ENCODE data around the gene DDIAS. TPM values are rescaled to one million over a fixed set of nuclear protein-coding genes. Genes with fewer than 3 reads are reported as not detected.

The DDIAS gene
- total RNA-seq, 3 donors from 2014 or later: 0.87 to 4.4 (median 1.2) TPM

DNA sequence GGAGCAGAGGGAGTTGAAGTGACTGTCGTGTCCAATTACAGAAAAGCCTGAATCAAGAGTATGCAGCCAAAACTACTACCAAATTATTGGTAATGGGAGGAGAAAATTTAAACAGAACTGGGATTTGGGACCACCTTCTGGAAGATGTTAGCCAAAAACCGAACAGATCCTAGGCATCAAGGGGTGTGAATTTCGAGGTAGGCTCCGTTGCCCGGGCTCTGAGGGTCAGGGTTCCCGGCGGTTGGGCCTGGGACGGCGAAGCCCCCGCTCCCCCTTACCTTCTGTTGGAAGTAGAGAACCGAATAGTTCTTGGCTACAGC, 1.6 kb upstream of the DDIAS start:
- H3K4me3 ChIP-seq: peak overlapping the region; percentile 27
- intact Hi-C loops (cut with DNase I, micrococcal nuclease): loop anchor here (10.0 kb wide), 3 partner anchors 175 to 345 kb away; partner anchors contain the start of gene RAB30 (in 1 of the 2)

DNA sequence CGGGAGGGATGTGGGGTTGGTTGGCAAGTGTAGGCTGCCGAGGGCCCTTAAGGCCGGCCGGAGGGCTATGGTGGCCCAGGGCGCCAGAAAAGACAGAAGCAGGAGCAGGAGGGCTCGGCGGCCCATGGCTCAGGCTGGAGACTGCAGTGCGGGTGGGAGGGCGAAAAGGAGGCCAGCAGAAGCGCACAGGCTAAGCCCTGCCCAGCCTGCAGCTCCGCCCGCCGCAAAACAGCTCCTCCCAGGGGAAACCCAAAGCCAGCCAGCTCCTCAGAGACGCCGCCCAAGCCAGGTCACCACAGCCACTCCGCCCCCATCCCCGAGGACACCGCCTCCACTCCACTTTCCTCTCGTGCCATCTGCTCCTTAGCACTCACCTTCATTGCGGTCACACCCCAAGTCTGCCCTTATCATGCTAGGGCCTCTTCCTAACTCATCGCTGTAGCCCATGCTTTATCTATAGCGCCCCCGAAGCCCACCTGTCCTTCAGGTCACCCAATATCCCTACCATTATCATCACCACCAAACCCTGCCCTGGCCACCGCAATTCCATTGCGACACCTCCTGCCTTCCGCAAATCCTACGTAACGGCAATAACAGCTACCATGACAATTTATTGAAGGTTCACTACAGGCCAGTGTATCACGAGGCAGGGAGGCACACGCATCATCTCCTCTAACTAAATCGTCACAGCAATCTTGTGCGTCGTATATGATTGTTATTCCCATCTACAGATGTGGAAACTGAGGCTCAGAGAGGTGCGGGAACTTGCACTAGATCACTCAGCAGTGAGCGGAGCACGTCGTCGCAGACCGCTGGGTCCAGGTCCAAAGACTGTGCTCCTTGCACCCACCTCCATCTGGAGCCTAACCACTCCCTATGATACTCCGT, 1.0 kb upstream of the DDIAS start, which contains the start of gene PRCP:
Gene PRCP (minus strand): TSS at position 154 of the 888 bp plus-strand sequence. CDS start 28 bp downstream, at position 126.
- Histone ChIP-seq H3K9me3 (no peaks in the 10 kb centered on the region), H3K4me1 (ENCODE audit: low read depth) (peaks cover 5% of the 10 kb centered on the region), H3K36me3 (ENCODE audit: low read depth) (no peaks in the 10 kb centered on the region), H3K4me3 (peak within 1 kb of the TSS; percentile 27)
- DNase-seq (peak; percentile 97 to 98 (median 98)), ATAC-seq (peak; percentile 92)
- TF ChIP-seq, protein P1, sequence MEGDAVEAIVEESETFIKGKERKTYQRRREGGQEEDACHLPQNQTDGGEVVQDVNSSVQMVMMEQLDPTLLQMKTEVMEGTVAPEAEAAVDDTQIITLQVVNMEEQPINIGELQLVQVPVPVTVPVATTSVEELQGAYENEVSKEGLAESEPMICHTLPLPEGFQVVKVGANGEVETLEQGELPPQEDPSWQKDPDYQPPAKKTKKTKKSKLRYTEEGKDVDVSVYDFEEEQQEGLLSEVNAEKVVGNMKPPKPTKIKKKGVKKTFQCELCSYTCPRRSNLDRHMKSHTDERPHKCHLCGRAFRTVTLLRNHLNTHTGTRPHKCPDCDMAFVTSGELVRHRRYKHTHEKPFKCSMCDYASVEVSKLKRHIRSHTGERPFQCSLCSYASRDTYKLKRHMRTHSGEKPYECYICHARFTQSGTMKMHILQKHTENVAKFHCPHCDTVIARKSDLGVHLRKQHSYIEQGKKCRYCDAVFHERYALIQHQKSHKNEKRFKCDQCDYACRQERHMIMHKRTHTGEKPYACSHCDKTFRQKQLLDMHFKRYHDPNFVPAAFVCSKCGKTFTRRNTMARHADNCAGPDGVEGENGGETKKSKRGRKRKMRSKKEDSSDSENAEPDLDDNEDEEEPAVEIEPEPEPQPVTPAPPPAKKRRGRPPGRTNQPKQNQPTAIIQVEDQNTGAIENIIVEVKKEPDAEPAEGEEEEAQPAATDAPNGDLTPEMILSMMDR (IDR thresholded peaks at IDR 0.05): no peak
- intact Hi-C loops (cut with DNase I, micrococcal nuclease): loop anchor here (10.0 kb wide), 3 partner anchors 174 to 344 kb away; partner anchors contain the start of gene RAB30 (in 1 of the 2)

More for the DNA sequence above, 1.6 kb upstream of the DDIAS start:
- ATAC-seq (no peak), DNase-seq (no peak)
- Histone ChIP-seq H3K36me3 (ENCODE audit: low read depth) (no peaks in the 10 kb centered on the region), H3K9me3 (no peaks in the 10 kb centered on the region), H3K4me1 (ENCODE audit: low read depth) (peaks cover 5% of the 10 kb centered on the region)
- TF ChIP-seq, protein P1 (IDR thresholded peaks at IDR 0.05): no peak

DNA sequence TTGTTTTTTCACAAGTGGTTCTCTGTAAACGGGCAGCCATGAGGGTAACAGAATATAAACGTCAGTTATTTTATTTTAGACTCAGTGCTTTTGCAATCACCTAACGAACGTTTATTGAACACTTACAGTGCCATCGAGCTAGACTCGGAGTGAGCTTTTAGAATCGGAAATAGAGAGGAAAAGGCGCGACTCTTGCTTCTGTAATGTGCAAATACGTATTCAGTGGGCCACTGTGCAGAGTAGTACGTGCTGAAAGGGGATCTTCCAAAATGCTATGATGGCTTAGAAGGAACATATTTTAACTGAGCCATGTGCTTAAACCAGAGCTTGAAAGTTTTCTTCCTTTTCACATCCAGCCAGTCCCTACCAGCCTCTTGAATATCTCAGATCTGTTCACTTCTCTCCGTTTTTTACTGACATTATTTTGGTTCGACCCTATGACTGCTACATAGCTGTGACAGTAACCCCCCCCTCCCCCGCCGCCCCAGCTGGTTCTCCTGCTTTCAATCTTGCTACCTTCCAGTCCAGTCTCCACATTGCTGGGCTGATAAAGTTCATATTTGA, 468 bp downstream of the DDIAS start:
- ATAC-seq (no peak), DNase-seq (no peak)
- Histone ChIP-seq H3K36me3 (ENCODE audit: low read depth) (no peaks in the 10 kb centered on the region), H3K9me3 (no peaks in the 10 kb centered on the region), H3K4me3 (peak overlapping the region; percentile 27), H3K4me1 (ENCODE audit: low read depth) (peaks cover 5% of the 10 kb centered on the region)
- intact Hi-C loops (cut with DNase I, micrococcal nuclease): loop anchor here (10.0 kb wide), 3 partner anchors 173 to 343 kb away; partner anchors contain the start of gene RAB30 (in 1 of the 2)
- TF ChIP-seq, protein P1 (IDR thresholded peaks at IDR 0.05): no peak

DNA sequence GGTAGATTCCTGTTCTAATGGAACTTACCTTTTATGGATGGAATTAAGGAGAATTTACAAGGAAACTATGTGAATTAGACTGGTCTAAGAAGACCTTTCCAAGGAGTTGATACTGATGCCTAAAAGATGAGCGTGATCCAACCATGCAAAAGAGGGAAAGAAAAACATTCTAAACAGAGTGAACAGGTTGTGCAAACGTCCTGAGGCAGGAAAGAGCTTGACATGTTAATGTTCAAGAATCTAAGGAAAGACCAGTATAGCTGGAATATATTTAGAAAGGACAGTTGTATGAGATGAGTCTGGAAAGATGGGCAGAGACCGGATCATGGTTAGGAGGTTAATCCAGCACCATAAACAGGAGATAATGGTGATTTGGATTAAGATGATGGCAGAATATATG, 1.3 kb downstream of the DDIAS start:
- DNase-seq: no peak
- no peaks in the 10 kb centered on the region for H3K9me3 ChIP-seq
- no peak overlapping the region for H3K4me3 ChIP-seq
- intact Hi-C loops (cut with DNase I, micrococcal nuclease): loop anchor here (10.0 kb wide), 3 partner anchors 172 to 342 kb away; partner anchors contain the start of gene RAB30 (in 1 of the 2)
- peaks cover 5% of the 10 kb centered on the region for H3K4me1 ChIP-seq (ENCODE audit: low read depth)
- H3K36me3 ChIP-seq (ENCODE audit: low read depth): no peaks in the 10 kb centered on the region
- no peak for ATAC-seq
- TF ChIP-seq, protein P1 (IDR thresholded peaks at IDR 0.05): no peak

DNA sequence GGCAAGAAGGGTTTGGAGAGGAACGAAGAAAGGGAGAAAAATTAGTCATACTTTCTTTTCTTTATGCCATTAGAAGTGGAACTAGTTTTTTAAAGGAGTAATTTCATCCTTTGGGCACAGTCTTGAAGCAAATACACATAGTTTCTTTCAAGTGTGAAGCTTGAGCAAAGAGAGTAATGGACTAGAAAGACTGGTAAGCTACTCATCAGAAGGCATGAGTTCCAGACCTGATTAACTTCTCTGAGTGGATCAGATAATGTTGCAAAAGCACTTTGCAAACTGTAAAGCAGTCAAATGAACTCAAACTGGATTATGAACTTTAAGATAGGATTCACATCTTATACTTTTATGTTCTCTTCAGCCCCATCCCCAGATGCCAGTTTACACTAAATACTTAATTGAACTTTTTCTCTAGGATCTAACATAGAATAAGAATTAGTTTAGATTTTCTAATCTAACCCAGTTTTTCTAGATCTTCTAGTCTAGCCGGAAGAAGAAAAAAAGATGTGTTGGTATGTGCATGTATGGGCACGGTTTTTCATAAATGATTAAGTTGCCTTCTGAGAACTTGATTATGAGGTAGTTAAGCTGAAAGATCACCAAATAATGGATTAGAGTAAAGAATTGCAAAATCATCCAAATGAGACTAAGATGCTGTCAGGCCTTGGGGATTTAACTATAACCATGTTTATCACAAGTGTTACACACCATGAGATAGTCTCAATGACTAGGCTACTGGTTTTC, 2.5 kb downstream of the DDIAS start:
- Histone ChIP-seq H3K4me3 (no peak overlapping the region), H3K36me3 (ENCODE audit: low read depth) (no peaks in the 10 kb centered on the region), H3K9me3 (no peaks in the 10 kb centered on the region), H3K4me1 (ENCODE audit: low read depth) (peaks cover 5% of the 10 kb centered on the region)
- TF ChIP-seq, protein P1 (IDR thresholded peaks at IDR 0.05): no peak
- ATAC-seq (no peak), DNase-seq (no peak)
- intact Hi-C loops (cut with DNase I, micrococcal nuclease): loop anchor here (10.0 kb wide), 3 partner anchors 171 to 341 kb away; partner anchors contain the start of gene RAB30 (in 1 of the 2)

All from mucosa of descending colon (tissue), 3 donors.